Kidney capillary endothelial cell (primary cell): Measurements from ENCODE around the gene ITPK1.

ENCODE experiments used
- DNase-seq: peaks from one replicate; pipeline ENCODE4 v3.0.0-alpha.2; 2018; ENCODE audit warnings: low spot score

ITPK1 gene

DNA sequence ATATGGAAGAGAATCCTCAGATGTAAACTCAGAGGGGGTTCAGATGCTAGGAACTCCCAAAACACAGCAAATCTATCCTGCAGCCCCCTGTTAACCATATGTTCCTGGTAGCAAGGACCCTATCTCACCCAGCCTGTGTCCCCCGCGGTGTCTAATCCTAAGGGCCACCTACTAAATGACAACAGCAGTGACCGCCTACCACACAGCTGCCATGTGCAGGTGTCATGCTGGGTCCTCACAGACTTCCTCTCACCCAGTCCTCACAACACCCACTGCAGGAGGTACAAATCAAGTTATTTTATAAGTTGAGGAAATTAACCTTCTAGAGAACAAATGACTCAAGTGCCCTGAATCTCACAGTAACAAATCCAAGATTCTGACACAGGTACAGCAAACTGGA, 73.9 kb downstream of the ITPK1 start:
- DNase-seq, result no peak

DNA sequence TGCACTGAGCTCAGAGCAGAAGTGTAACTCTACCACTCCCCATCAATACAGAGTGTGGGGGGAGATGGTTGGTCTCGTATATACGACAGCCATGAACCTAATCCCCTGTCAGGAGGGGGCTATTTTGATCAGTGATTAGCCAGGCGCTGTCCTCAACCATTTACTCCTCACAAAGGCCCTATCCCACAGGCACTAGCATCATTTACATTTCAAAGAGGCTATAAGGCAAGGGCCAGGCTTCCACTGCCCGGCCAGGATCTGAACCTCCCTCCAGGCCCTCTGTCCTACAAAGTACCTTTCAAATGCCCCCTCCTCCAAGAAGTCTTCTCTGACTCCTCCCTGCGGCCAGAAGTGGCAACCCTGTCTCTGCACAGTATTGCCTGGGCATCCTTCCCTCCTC, 74.7 kb downstream of the ITPK1 start:
- DNase-seq, result no peak

DNA sequence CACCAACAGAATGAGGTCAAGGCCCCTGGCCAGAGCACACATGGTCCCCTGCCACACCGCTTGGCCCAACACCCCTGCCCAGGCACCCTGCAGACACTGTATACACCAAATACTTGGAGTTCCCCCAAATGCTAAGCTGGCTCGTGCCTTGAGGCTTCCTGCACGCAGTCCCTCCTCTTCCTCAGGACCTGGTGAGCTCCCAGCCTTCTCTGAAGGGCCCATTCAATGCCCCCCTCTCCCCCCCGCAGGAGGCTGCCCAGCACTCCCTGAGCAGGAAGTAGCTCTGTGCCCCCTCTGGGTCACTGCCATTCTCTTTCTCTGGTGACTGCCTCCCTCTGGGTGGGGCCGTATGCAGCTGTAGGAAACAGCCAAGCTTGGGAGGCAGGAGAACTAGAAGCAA, 75.3 kb downstream of the ITPK1 start:
- no peak for DNase-seq

DNA sequence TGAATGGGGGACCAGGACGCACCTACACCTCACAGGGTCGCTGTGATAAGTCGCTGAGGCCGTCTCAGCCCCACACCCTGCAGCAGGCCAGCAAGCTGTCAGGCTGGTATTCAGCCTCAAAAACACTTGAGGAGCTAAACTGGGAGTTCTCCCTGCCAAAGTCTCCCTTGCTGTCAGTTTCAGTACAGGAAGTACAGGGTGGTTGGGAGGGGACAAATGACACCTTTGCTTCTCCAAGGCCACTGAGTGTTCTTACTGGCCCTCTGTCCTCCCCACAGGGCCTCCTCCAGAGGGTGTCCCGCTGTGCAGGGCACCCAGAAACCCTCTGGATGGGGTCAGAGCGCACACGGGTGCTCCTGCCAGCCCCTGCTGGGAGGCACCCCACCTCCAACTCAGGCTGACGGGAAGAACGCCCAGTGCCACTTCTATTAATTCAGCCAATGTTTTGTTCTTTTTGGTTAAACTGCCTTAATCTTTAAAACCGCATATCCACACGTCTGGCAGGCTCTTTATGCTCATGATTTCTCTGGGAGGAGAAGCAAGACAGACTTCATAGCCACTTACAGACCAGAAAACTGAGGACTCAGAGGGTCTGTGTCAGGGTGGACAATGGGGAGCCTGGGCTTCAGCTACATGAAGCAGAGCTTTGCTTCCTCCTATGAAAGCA, 75.9 kb downstream of the ITPK1 start:
- DNase-seq, result no peak

DNA sequence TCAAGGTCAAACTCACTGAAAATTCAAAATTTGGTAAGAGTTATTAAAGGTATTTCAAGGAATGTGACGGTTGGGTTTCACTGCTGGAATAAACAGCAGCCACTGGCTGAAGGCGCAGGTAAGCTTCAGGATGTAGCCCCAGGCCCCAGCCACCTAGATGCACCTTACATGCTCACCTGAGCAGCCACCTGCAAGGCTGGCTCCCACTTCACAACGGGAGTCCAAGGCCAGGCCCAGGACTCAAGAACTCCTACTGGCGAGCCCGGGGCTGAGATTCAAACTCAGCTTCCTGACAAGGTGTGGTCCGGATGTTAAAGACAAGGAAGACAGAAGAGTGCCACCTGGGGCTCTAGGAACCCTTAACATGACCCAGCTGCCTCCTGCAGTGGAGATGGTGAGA, 78.4 kb downstream of the ITPK1 start:
- no peak for DNase-seq

DNA sequence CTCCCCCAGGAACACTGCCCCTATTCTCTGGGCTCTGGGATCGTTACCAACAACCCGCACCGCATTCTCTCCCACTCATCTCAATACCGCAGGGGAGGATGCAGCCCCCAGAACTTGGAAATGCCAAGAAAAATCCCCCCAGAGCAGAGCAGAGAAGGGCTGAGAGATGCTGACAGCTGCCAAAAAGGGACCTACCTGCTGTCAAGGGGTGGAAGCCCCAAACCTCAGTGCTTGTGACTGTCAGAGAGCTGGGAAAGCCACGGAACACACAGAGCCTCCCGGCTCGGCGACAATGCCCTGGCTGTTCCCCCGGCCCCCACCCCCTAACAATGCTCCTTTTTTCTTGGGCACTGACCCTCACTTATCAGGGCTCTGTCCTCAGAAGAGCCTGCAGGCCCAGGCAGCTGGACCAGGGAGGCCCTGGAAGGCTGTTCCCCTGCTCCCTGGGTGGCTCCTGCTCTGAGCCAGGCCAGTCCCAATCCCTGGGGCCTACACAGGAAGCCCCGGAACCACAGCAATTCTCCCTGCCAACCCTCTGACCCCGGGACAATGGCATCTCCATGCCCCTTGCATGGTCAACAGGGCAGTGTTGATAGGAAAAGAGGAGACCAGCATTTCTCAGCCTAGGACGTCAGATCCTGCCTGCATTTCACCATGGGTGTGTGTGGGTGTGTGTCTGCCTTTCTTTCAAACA, 78.9 kb downstream of the ITPK1 start:
- no peak for DNase-seq

DNA sequence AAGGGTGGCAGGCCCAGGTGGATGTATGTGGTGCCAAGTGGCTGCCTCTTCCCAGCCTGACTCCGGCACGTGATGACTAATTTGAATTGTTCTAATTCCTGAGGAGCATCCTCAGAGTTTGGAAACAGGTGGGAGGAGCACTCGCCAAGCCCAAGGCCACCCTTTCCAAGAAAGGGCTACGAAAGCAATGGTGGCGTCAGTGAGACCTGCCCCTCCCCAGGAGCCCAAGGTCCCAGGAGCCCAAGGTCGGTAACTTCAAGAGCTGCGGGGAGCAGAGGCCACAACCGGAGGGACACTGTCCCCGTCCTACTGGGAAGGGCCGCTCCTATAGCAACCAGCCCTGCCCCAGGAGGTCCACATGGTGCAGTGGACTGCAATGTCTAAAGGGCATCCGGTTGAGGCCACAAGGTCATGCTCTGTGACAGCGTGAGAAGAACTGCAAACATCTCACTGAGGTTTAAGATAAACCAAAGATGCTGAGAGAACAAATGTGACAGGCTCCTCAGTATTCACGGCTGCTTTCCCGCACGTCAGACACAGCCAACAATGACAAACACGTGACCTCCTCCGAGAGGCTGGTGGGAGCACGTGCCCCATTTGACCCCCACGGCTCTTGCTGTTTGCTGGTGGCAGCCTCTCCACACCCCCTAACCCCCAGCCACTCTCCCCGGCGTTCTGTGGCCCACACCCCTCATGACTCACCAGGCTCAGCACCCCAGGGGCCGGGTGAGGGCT, 79.6 kb downstream of the ITPK1 start:
- DNase-seq, result no peak

DNA sequence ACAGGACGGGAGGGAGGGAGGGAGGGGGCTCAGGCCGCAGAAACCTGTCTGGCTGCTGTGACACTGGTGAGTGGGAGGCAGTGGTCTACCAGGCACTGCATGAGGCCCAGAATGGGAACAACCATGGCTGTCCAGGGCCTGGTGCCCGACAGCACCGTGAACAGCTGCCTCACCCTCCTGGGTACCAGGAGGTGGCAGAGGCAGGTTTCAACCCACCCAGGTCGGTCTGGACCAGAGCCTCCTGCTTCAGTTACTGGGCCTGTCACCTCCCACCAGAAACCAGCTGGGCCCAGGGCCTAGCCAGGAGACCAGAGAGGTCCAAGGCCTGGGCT, 80.2 kb downstream of the ITPK1 start:
- no peak for DNase-seq

DNA sequence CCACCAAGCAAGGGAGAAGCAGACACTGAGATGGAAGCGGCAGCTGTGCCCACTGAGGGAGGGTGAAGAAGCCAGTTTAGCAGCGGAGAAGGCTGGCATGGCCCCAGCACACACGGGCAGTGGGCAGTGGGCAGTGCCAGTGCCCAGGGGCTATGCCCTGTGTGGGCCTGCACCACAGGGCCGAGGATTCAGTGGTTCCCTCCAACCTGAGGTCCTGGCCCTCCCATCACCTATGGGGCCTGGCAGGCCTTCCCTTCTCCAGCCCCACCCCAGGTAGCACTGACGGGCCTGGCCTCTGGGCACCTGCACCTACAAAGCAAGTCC, 81.1 kb downstream of the ITPK1 start:
- DNase-seq, result no peak

DNA sequence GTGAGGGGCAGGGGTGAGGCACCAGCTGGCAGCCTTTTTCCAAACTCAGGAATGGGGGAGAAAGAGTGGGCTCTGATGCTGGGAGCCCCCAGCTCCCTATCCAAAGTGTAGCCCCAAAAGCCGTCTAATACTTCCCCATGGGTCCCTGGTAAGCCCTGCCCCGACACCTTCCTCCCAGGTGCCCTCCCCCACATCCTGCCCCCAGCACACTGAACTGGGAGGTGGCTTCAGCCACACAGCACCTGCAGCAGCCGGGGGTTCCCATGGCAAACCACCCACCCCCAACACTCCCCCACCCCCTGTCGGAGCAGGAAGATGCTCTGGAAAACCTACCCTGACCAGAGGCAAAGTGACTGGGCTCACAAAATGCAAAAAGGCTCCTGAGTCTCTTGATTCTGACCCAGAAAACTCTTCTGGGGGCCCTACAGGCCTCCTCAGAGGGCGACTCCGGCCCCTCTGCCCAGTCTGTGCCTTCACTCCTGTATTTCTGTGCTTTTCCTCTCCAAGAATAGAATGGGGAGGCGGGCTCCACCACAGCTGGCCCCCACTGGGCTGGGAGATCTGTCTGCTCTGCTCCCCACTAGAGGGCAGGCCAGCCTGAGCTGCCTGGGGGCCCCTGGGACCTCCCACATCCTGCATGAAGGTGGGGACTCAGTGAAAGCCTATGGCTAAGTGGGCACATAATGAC, 81.6 kb downstream of the ITPK1 start:
- DNase-seq, result no peak

DNA sequence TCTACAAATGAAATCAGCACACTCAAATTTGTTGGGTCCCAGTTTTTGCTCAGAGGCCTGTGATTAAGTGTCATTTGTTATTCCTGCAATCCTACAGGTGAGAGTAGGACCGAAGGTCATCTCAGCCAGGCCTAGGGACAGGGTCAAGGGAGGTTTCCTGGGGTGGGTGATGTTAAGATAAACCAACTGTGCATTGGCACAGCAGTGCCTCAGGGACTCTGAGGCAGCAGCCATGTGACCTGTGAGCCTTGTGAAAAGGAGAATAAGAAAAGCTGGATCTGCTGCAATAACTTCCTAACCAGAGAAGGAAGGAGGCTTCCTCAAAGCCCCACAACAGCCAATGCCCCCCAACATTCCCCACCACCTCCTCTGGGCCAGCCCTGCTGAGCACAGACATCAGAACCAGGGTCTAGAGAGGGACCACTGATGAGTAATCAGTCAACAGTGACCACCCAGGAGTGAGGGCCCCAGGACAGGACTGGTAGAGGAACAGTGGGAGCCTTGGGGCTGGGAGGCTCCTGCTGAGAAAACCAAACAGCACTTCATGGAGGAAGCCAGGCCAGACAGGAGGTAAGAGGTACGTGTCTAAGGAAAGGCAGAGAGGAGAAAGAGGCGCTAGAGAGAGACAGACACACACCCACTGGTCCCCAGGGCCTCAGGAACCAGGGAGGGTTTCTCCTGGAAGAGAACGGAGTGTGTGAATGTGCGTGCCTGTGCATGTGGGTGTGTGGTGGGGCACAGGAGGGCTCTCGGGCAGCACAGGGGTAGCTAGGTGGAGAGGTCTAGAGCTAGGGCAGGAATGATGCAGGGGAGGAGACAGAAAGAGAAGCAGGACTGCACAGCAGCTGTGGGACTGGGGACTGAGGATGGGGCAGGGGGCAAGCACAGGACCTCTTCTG, 82.4 kb downstream of the ITPK1 start:
- DNase-seq, result no peak

DNA sequence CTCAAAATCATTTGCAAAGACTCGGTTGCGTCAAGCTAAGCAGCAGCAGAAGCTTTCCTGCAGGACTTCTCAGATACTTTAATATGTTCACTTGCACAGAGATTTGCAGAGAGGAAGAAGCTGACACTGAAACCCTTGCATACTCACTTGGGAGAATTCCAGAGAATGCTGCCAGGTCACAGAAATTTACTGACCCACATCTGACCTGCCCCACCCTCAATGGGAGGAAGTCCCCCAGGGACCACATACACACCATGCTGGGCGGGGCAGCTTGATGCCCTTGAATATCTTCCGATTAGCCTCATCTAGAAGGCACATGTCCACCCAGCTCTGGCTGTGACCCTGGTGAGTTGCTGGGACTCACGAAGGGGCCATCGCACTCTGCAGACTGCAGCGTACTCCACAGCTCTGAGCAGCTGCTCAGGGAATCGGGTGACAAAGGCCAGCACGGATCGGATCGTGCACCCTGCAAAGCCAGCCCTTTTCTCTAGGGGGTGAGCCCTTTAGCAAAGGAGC, 83.2 kb downstream of the ITPK1 start:
- no peak for DNase-seq

DNA sequence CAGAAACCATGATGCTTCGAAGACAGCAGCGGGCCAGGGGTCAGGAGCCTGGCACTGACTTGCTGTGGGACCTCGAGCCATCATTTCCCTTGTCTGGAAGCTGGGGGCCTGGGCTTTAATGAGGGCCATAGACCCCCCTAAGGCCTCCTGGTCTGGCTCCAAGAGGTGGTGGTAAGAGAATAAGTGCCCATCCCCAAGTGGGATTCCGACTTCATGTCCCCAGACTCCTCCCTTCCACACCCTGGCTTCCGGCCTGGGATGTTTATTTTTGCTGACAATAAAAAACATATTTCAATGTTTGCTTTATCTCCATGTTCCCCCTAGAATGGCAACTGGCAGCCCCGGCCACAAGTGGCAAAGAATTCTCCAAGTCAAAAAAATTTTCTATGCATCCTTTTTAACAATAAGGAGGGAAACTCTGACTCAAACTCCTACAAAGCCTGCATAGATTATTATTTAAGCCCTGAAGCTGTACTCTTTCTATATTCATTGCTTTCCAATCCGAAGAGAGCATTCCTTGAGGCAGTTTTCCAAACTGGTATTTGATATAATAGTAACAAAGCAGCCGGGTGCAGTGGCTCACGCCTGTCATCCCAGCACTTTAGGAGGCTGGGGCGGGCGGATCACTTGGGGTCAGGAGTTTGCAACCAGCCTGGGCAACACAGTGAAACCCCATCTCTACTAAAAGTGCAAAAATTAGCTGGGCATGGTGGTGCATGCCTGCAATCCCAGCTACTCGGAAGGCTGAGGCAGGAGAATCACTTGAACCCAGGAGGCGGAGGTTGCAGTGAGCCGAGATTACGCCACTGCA, 84.0 kb downstream of the ITPK1 start:
- DNase-seq, result no peak

DNA sequence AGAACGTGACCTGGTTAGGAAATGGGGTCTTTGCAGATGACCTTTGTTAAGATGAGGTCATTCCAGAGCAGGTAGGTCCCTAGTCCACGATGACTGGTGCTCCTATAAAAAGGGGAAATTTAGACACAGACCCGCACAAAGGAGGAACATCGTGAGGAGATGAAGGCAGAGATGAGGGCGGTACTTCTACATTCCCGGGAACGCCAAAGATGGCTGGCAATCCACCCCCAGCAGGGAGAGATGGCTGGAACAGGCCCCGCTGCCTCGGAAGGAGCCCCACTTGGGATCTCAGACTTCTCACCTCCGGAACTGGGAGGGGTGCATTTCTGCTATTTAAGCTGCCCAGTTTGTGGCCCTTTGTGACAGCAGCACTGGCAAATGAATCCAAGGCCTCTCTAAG, 85.0 kb downstream of the ITPK1 start:
- no peak for DNase-seq

DNA sequence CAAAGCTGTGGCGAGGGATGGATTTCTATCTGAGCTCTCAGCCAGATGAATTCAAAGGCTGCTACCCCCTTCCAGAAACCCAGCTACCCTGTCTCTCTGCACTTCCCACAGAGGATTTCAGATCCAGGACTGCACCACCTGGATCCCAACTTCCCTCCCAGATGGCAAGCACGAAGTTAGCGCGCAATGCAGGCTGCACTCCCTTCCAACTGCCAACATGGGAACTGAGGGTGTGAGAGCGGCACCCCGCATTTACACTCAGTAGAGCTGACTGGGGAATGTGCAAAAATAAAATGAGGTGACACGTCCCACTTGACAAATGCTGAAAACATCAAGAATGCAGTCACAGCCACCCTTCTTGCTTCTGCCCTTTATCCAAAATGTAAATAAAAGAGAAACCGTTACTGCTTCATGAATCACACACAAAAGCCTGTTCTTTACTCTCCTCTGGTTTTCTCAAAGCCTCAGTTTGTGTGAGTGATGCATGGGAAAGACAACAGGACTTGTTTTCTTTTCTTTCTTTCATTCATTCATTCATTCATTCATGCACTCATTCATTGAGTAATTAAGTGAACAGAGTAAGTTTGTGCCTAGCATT, 85.7 kb downstream of the ITPK1 start:
- no peak for DNase-seq

DNA sequence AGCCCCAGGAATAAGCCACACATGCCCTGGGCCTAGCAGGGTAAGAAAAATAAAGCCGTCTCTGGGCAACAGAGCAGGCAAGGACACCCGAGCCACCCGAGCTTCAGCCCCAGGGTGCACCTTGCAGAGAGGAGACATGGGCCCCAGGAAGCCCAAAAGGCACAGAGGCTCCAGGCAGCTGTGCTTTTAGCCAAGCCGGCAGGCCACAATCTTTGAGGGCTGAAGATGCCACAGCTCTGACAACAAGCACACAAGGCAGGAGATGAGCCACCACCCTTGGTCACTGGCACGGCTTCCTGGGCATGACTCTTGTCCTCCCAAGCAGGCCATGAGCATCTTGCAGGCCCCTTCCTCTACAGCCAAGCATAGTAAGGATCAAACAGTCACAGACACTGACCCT, 86.3 kb downstream of the ITPK1 start:
- DNase-seq, result no peak

DNA sequence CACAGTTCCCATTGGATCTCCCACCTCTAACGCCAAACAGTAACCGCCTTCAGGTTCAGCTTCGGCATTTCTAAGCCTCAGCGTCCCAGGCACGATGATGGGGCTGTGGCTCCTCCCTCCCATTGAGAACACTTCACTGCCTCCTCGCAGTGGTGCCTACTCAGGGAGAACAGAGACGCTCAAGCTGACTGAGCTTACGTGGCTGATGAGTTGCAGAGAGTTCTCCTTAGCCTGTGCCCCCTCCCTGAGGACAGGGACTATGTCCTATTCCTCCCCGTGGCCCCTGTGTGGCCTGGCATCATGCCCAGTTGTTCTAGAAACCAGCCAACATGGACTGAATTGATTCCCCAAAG, 87.0 kb downstream of the ITPK1 start:
- DNase-seq, result no peak

DNA sequence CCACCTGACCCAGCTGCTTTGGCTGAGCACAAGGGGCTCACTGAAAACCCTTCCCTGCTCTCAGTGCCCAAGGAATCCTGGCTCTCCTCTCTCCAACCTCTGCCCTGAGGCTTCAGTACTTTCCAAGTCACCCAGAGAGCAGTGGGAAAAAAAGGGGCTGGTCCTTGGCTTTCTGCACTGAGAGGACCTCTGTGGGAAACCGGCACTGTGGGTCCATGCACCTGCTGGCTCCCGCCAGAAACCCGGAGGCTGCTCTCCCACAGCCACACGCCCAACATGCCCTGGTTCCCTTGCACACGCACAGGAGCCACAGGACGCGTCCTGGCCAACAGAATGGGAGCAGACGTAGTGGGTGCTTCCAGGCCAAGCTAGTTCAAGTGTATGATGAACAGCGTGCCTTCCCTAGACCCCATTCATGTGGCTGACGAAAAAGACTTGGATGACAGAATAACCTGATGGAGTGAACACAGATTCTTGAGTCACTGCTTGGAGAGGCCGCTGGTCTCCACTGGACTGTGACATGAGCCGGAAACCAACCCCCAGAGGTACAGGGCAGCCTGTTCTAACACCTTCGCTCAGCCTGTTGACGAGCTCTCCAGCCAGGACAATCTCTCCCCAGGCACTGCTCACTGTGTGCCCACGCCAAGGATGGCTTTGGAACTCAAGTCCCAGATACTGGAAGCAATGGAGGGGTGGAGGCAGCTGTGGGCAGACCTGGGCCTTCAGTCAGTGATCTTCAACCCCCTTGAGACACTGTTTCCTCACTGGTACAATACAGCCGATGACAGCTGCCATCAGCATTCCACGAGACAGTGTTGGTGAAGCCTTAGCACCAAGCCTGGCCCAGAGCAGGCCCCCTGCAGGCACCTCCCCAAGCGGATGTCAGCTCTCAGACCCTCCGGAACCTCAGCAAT, 87.7 kb downstream of the ITPK1 start:
- DNase-seq, result no peak

DNA sequence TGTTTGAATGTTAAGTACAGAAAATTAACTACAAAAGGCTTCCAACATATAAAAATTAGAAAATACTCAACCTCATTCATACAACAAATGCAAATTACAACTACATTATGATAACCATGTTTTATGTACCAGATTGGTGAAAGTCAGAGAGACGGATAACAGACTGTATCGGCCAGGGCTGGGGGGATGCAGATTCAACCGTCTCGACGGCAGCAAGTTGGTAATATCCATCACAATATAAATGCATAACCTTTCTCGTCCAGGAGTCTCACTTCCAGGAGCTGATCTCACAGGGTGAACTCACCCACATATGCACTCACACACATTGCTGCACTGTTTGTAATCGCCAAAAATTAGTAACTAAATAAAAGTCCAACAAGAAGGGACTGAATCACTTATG, 89.4 kb downstream of the ITPK1 start:
- DNase-seq, result no peak

DNA sequence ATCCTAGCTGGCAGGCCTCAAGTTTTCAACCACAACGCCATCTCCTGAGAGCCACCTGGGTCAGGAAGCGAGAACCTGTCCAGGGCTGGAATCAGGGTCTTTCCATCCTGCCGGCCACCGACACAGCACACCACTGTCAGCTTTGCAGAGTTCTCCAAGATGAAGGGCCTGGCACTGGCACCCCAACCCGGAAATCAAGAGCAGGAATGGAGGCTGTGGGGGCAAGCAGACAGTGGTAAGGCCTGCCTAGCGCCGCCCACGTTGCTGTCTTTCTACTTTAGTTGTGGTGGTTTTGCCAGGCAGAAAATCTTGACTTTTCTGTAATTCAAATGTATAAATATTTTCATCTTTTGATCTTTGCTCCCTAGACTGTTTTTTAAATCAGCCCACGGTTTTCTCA, 90.7 kb downstream of the ITPK1 start:
- DNase-seq, result no peak
